GM10266 (cell line): Measurements from ENCODE around the gene BTG4.

ENCODE experiments used
- DNase-seq: peaks from one replicate; pipeline ENCODE4 v3.0.0; 2012; ENCODE audit errors: extremely low spot score
- CTCF ChIP-seq: IDR thresholded peaks from 2 replicates; pipeline ENCODE4 v1.5.1; 2012; ENCODE audit warnings: mild to moderate bottlenecking, low read depth; ENCODE audit not compliant: control insufficient read depth, insufficient read depth; ENCODE audit errors: missing control alignments

Gene BTG4

GRCh38 chr11:111535281-111535680 is 23.1 kb upstream of the BTG4 start:
- TF ChIP-seq CTCF = no peak
- DNase-seq = no peak

DNA sequence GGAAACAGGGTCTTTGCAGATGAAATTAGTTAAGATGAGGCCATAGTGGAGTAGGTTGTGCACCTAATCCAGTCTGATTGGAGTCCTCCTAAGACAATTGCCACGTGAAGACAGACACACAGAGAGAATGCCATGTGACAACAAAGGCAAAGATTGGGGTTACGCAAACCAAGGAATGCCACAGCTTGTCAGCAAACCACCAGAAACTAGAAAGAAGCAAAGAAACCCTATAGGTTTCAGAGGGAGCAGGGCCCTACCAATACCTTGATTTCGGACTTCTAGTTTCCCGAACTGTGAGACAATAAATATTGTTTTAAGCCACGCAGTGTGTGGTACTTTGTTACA is 20.2 kb upstream of the BTG4 start:
- DNase-seq = no peak
- TF ChIP-seq CTCF = no peak

GRCh38 chr11:111531687-111532364 is 19.6 kb upstream of the BTG4 start:
- peak; percentile 72 for DNase-seq
- no peak for TF ChIP-seq CTCF

- TF ChIP-seq CTCF = no peak
- no peak for DNase-seq
Observed at GRCh38 chr11:111531136-111531535, 18.9 kb upstream of the BTG4 start.

DNA sequence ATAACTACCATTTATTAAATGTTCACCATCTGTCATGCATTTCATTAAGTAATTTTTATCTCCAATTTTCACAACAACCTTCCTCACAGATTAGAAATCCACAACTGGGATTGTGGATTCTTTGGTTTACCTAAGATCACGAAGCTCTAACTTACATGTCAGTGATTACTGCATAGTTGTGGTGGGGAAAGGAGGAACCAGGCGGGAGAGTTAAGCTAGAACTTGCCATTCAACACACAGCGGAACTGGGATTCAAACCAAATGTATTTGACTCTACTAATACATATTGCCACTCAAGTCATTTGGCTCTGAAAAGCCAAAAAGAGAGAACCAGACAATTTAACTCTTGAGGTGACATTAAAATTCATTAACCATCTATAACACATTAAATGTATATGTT is 17.9 kb upstream of the BTG4 start:
- no peak for TF ChIP-seq CTCF
- no peak for DNase-seq

DNA sequence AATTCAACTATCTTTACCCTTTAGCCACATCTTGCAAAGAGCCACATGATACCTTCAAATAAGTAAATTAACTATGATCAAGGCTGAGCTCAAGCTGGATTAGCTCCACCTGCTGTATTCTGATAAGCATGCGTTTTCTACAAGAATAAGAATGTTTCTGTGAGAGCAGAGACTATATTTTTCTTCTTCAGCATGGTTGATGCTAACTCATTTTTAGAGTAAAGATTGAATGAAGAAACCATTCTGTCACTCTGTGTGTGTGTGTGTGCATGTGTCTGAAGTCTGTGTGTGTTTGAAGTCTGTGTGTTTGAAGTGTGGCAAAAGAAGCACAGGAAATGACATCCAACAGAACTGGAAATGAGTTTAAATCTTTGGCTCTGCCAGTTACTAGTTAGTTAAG is 16.4 kb upstream of the BTG4 start:
- no peak for DNase-seq
- TF ChIP-seq CTCF = no peak

GRCh38 chr11:111527279-111527678 is 15.1 kb upstream of the BTG4 start:
- no peak for TF ChIP-seq CTCF
- no peak for DNase-seq
